GM21786 (cell line): Measurements from ENCODE around the gene HP.
"Not testable (repeated sequence)": the region's sequence is repeated elsewhere in the genome, so short reads cannot be mapped to it uniquely, and the experiment has no call there.

Experiments used
- ATAC-seq: cut with Tn5 transposase; IDR thresholded peaks from one replicate; pipeline ENCODE4 v1.9.1; 2021; ENCODE audit not compliant: unreplicated experiment

Gene HP

GRCh38 chr16:72043058-72043457 is 11.2 kb upstream of the HP start:
- no peak for ATAC-seq

GRCh38 chr16:72043539-72043938 is 10.8 kb upstream of the HP start:
- no peak for ATAC-seq

- ATAC-seq = no peak
Observed at GRCh38 chr16:72044296-72044695, 10.0 kb upstream of the HP start.

GRCh38 chr16:72044825-72045359 is 9.4 kb upstream of the HP start:
- no peak for ATAC-seq

- no peak for ATAC-seq
Observed at GRCh38 chr16:72049110-72049509, 5.2 kb upstream of the HP start.

GRCh38 chr16:72050769-72051464 is 3.4 kb upstream of the HP start:
- ATAC-seq = no peak

- ATAC-seq = no peak
Observed at GRCh38 chr16:72051818-72052217, 2.5 kb upstream of the HP start.

GRCh38 chr16:72055911-72056310 is 1.6 kb downstream of the HP start:
- ATAC-seq = no peak

- not testable (repeated sequence) for ATAC-seq
Observed at GRCh38 chr16:72057313-72057712, 3.0 kb downstream of the HP start.

GRCh38 chr16:72059060-72059459 is 4.8 kb downstream of the HP start:
- ATAC-seq = not testable (repeated sequence)

- ATAC-seq = no peak
Observed at GRCh38 chr16:72060405-72060804, 6.1 kb downstream of the HP start.

- no peak for ATAC-seq
Observed at GRCh38 chr16:72061564-72061963, 7.3 kb downstream of the HP start.

GRCh38 chr16:72064361-72064894 is 10.1 kb downstream of the HP start:
- ATAC-seq = no peak

- ATAC-seq = no peak
Observed at GRCh38 chr16:72066747-72067146, 12.4 kb downstream of the HP start.

GRCh38 chr16:72068930-72069329 is 14.6 kb downstream of the HP start:
- ATAC-seq = no peak

- no peak for ATAC-seq
Observed at GRCh38 chr16:72072514-72073342, 18.4 kb downstream of the HP start.

GRCh38 chr16:72073560-72074230 is 19.4 kb downstream of the HP start:
- ATAC-seq = no peak

GRCh38 chr16:72075067-72075466 is 20.8 kb downstream of the HP start:
- not testable (repeated sequence) for ATAC-seq

GRCh38 chr16:72076991-72077706 is 22.8 kb downstream of the HP start:
- ATAC-seq = not testable (repeated sequence)

GRCh38 chr16:72083778-72084404 is 29.6 kb downstream of the HP start:
- ATAC-seq = no peak
